Lower lobe of right lung (tissue), 2 donors: ENCODE data around the gene C12orf60. TPM values are rescaled to one million over a fixed set of nuclear protein-coding genes. Genes with fewer than 3 reads are reported as not detected.
A peak's percentile ranks its signal among the peaks of the same experiment; 100 is the strongest.

ENCODE experiments used
- ATAC-seq, 2 donors: fragments of 200-7000 bp; cut with Tn5 transposase; one replicate each; pipeline ENCODE4 v1.9.1; 2020 to 2022; ENCODE audit warnings: mild to moderate bottlenecking in 2 of 2, moderate library complexity in 2 of 2
- DNase-seq: peaks from one replicate; pipeline ENCODE4 v3.0.0-alpha.2; 2020
- H3K27ac ChIP-seq: fragments of 200-600 bp; one replicate; pipeline ENCODE4 v1.8.0; 2022
- H3K27me3 ChIP-seq: fragments of 200-600 bp; one replicate; pipeline ENCODE4 v1.8.0; 2022; ENCODE audit warnings: low read depth
- H3K36me3 ChIP-seq: fragments of 200-600 bp; one replicate; pipeline ENCODE4 v1.8.0; 2022; ENCODE audit warnings: mild to moderate bottlenecking
- H3K4me1 ChIP-seq: fragments of 200-600 bp; one replicate; pipeline ENCODE4 v1.8.0; 2022
- H3K4me3 ChIP-seq: fragments of 200-600 bp; one replicate; pipeline ENCODE4 v1.8.0; 2022; ENCODE audit warnings: mild to moderate bottlenecking
- H3K9me3 ChIP-seq: fragments of 200-600 bp; one replicate; pipeline ENCODE4 v1.8.0; 2022
- intact Hi-C: fragments of 100-400 bp; cut with DNase I; formaldehyde crosslinking; loops from one replicate; pipeline ENCODE4 v1.11.0; 2022
- total RNA-seq: library from RNA; stranded (reverse); fragmentation: NEBNext Ultra II Directional; extraction: Animal tissue kit (Norgen Biotek cat#: 25700); gene quantifications from one replicate; pipeline ENCODE4 v1.2.1, GENCODE V29; 2021
- TF ChIP-seq, protein P1 (sequence below): fragments of 200-600 bp; IDR thresholded peaks from one replicate; pipeline ENCODE4 v1.8.0; 2022; ENCODE audit warnings: antibody characterized with exemption, mild to moderate bottlenecking
- donor health status: DM: no; HTN: yes; CAD: no; lungs with severe emphysema.

Gene C12orf60
- total RNA-seq, 1 donor from 2014 or later = 0.77 TPM

DNA sequence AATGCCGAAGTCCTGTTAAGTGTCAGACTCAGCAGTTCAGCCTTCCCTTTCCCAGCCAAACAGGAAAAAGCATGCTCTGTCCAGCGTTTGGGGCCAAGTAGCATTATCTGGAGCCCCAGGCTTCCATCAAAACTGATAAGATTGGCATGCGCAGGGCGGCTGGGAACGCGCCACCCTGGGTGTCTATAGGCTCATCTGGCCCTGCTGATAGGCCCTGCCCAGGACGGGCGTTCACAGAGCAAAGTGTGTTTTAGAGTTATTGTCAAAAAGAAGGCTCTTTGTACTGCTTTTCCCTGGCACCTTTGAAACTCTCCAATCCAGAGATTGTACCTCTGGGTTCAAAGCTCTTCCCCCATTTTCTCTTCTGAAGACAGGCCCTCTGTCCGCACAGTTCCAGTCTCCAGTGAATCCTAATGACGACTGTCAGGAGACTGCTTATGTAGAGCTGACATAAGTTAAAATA lies 40.0 kb downstream of the C12orf60 start, which contains the start of gene ART4:
Gene ART4, minus strand, starts transcription at position 102 of the 463 bp plus-strand sequence. CDS start 413 bp downstream, outside the sequence.
- intact Hi-C loops = no loop called here
- peaks cover 45% of the 10 kb centered on the region for H3K4me1 ChIP-seq
- peak within 1 kb of the TSS; percentile 28 for H3K4me3 ChIP-seq
- ATAC-seq = peak in 1 of 2 donors; percentile 6
- H3K27me3 ChIP-seq = no peaks in the 10 kb centered on the region
- DNase-seq = peak; percentile 46
- H3K36me3 ChIP-seq = no peaks in the 10 kb centered on the region
- H3K27ac ChIP-seq = peak within 1 kb of the TSS; percentile 33
- no peaks in the 10 kb centered on the region for H3K9me3 ChIP-seq
- TF ChIP-seq, protein P1, sequence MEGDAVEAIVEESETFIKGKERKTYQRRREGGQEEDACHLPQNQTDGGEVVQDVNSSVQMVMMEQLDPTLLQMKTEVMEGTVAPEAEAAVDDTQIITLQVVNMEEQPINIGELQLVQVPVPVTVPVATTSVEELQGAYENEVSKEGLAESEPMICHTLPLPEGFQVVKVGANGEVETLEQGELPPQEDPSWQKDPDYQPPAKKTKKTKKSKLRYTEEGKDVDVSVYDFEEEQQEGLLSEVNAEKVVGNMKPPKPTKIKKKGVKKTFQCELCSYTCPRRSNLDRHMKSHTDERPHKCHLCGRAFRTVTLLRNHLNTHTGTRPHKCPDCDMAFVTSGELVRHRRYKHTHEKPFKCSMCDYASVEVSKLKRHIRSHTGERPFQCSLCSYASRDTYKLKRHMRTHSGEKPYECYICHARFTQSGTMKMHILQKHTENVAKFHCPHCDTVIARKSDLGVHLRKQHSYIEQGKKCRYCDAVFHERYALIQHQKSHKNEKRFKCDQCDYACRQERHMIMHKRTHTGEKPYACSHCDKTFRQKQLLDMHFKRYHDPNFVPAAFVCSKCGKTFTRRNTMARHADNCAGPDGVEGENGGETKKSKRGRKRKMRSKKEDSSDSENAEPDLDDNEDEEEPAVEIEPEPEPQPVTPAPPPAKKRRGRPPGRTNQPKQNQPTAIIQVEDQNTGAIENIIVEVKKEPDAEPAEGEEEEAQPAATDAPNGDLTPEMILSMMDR = no peak

DNA sequence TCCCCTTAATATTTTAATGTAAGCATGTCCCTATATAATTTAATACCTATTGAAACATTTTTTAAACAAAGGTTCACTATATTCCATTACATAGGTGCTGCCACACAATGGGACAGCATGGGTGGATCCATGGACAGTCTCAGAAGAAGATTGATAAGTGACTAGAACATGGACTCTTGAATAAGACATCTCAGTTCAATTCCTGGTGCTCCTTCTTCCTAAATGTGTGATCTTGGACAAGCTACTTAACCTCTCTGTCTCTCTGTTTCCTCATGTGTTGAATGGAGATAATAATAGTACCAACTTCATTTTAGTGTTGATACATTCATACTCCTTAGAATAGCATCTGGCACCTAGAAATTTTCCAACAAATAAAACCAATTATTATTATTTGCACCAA lies 40.9 kb downstream of the C12orf60 start:
- no peak for DNase-seq
- intact Hi-C loops = no loop called here
- H3K27me3 ChIP-seq = no peaks in the 10 kb centered on the region
- no peak for ATAC-seq
- TF ChIP-seq, protein P1 = no peak
- H3K4me3 ChIP-seq = no peak overlapping the region
- H3K36me3 ChIP-seq = no peaks in the 10 kb centered on the region
- H3K9me3 ChIP-seq = no peaks in the 10 kb centered on the region
- no peak overlapping the region for H3K27ac ChIP-seq
- H3K4me1 ChIP-seq = peaks cover 45% of the 10 kb centered on the region

DNA sequence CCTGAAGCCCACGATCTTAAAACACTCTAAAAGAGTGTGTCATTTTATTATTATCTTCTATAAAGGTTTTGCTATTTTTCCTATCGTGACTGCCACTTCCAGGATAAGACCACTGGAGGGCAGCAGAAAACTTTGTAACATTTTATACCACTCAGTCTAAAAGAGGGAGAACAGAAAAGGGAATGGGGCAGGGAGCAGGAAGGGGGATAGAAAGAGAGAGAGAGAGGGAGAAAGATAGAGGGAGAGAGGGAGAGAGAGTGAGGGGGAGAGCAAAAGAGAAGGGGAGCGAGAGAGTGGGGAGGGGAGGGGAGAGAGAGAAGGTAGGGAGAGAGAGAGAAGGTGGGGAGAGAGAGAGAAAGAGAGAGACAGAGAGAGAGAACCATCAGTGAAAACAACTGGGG lies 41.9 kb downstream of the C12orf60 start:
- ATAC-seq (peak; percentile 79 to 85), DNase-seq (no peak)
- intact Hi-C loops = loop anchor here (5.0 kb wide), 1 partner anchor 152 kb away; no protein-coding TSS in a partner anchor
- no peaks in the 10 kb centered on the region for H3K9me3 ChIP-seq
- H3K4me1 ChIP-seq = peaks cover 45% of the 10 kb centered on the region
- H3K27me3 ChIP-seq = no peaks in the 10 kb centered on the region
- H3K27ac ChIP-seq = no peak overlapping the region
- H3K4me3 ChIP-seq = no peak overlapping the region
- TF ChIP-seq, protein P1 = peak; percentile 68
- no peaks in the 10 kb centered on the region for H3K36me3 ChIP-seq

DNA sequence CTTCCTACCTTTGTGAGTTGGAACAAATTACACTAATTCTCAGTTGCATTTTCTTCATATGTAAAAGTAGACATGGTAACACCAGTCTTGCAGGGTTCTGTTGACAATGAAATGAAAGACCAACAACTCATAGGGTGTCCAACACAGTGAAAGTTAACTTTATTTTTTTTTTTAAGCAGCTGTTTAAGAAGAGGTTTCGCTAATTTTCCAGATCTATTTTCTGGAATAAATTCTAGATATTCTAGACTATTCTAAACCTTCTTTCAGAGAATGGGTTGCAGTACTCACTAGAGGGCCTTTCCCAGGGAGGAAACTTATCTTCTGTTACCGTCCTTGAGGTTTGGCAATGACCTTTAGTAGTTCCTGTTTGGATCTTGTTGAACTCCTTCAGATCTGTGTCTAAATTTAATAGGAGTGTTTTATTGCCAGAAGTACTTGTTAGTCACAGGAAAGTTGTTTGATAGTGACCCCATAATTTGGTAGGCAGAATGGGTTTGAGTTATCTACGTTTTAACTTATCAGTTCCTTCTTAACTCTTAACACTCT lies 42.6 kb downstream of the C12orf60 start:
- DNase-seq = no peak
- ATAC-seq = peak; percentile 69 to 87
- Histone ChIP-seq H3K4me3 (no peak overlapping the region), H3K27ac (peak overlapping the region; percentile 32), H3K4me1 (peaks cover 45% of the 10 kb centered on the region), H3K9me3 (no peaks in the 10 kb centered on the region), H3K36me3 (no peaks in the 10 kb centered on the region), H3K27me3 (no peaks in the 10 kb centered on the region)
- intact Hi-C loops = loop anchor here (5.0 kb wide), 1 partner anchor 151 kb away; no protein-coding TSS in a partner anchor
- TF ChIP-seq, protein P1 = no peak

DNA sequence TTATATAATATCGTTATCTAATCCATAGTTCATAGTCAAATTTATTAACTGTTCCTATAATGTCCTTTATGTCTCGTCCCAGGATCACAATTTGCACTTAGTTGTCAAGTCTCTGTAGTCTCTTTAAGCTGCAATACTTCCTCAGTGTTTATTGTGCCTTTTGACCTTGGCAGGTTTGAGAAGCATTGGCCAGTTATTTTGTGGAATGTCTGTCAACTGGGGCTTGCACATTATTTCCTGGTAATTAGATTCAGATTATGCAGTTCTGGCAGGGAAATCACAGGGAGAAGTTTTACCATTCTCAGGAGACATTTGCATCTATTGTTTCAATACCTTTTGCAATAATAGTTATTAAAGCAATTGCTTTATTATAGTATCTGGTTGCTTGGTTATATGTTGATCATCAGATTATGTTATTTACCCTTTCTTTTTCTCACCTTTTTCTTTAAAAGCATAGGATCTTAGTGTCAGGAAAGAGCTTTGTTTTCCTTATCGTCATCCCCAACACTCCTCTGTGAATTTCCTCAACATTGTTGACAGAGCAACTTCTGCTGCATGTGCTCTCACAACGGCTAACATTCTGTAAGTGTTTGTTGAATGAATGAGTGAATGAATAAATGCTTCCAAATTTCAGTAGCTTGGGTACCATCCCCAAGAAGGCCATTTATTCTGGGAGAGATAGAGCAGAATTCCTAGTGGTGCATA lies 43.6 kb downstream of the C12orf60 start:
- H3K36me3 ChIP-seq = no peaks in the 10 kb centered on the region
- ATAC-seq (no peak), DNase-seq (no peak)
- H3K4me3 ChIP-seq = no peak overlapping the region
- peaks cover 37% of the 10 kb centered on the region for H3K4me1 ChIP-seq
- TF ChIP-seq, protein P1 = no peak
- no peaks in the 10 kb centered on the region for H3K27me3 ChIP-seq
- intact Hi-C loops = loop anchor here (5.0 kb wide), 1 partner anchor 150 kb away; no protein-coding TSS in a partner anchor
- H3K9me3 ChIP-seq = no peaks in the 10 kb centered on the region
- peak overlapping the region; percentile 32 for H3K27ac ChIP-seq
